Measurements from ENCODE around the gene CPNE9.

The CPNE9 gene

GRCh38 chr3:9695746-9696145 is 7.9 kb upstream of the CPNE9 start:
- TF ChIP-seq CTCF (IDR thresholded peaks at IDR 0.05; ENCODE audit: low read depth, low read length): no peak
- TF ChIP-seq EZH2phosphoT487 (IDR thresholded peaks at IDR 0.05; ENCODE audit: low read depth): no peak
- Histone ChIP-seq H4K20me1 (ENCODE audit: insufficient read depth, low read length) (no peaks in the 10 kb centered on the region), H3K4me2 (ENCODE audit: low read length) (no peak overlapping the region), H3K9me3 (ENCODE audit: insufficient read depth, low read length) (no peaks in the 10 kb centered on the region), H3K36me3 (replicated peaks; ENCODE audit: low read depth, low read length) (peaks cover 59% of the 10 kb centered on the region), H3K4me3 (ENCODE audit: low read length) (no peak overlapping the region), H2AFZ (ENCODE audit: low read depth, low read length) (no peak overlapping the region), H3K4me1 (ENCODE audit: low read length) (peaks cover 6% of the 10 kb centered on the region), H3K79me2 (ENCODE audit: low read length) (no peaks in the 10 kb centered on the region), H3K9ac (ENCODE audit: low read length) (no peak overlapping the region), H3K27me3 (ENCODE audit: low read depth, low read length) (no peaks in the 10 kb centered on the region), H3K27ac (ENCODE audit: low read length) (no peak overlapping the region)

DNA sequence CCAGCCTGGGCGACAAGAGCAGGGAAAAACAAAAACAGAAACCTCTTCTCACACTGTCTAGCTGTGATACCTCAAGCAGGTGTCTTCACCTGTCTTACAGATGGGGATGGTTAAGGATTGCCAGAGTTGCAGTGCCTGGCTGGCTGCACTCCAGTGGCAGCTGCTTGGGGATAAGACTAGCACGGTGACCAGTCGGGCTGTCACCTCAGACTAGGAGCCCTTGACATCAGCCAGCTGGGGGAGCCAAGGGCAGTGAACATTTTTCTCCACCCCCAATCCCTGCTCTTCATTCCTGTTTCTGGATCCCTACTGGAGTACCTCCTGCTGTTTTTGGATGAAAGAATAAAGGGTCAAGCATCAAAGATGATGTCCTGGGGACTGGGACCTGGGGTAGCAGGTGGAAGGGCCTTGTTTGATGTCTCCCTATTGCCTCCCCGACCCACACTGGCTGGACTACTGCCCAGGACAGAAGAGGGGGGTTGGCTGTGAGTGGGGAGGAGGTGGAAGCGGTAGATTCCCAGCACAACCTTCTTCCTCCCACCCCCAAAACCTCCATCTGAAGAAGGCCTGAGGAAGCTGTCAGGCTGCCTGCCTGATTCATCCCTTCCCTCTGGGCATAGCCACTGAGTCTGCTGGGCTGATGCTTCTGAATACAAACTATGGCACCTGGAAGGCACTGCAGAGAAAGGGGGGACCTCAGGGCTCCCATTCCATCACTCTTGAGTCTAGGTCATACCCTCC is 7.0 kb upstream of the CPNE9 start:
- H4K20me1 ChIP-seq (ENCODE audit: insufficient read depth, low read length): no peaks in the 10 kb centered on the region
- no peaks in the 10 kb centered on the region for H3K4me1 ChIP-seq (ENCODE audit: low read length)
- H3K27ac ChIP-seq (ENCODE audit: low read length): no peak overlapping the region
- H3K9me3 ChIP-seq (ENCODE audit: insufficient read depth, low read length): no peaks in the 10 kb centered on the region
- H2AFZ ChIP-seq (ENCODE audit: low read depth, low read length): no peak overlapping the region
- H3K9ac ChIP-seq (ENCODE audit: low read length): no peak overlapping the region
- no peak overlapping the region for H3K4me3 ChIP-seq (ENCODE audit: low read length)
- TF ChIP-seq CTCF (IDR thresholded peaks at IDR 0.05; ENCODE audit: low read depth, low read length): no peak
- H3K79me2 ChIP-seq (ENCODE audit: low read length): no peaks in the 10 kb centered on the region
- H3K27me3 ChIP-seq (ENCODE audit: low read depth, low read length): no peaks in the 10 kb centered on the region
- peaks cover 52% of the 10 kb centered on the region for H3K36me3 ChIP-seq (replicated peaks; ENCODE audit: low read depth, low read length)
- H3K4me2 ChIP-seq (ENCODE audit: low read length): no peak overlapping the region

- Histone ChIP-seq H3K27me3 (ENCODE audit: low read depth, low read length) (no peaks in the 10 kb centered on the region), H3K4me3 (ENCODE audit: low read length) (no peak overlapping the region), H3K27ac (ENCODE audit: low read length) (no peak overlapping the region), H2AFZ (ENCODE audit: low read depth, low read length) (no peak overlapping the region), H3K9ac (ENCODE audit: low read length) (no peak overlapping the region), H3K4me2 (ENCODE audit: low read length) (no peak overlapping the region), H3K4me1 (ENCODE audit: low read length) (no peaks in the 10 kb centered on the region), H3K79me2 (ENCODE audit: low read length) (no peaks in the 10 kb centered on the region), H3K36me3 (replicated peaks; ENCODE audit: low read depth, low read length) (peaks cover 51% of the 10 kb centered on the region), H4K20me1 (ENCODE audit: insufficient read depth, low read length) (no peaks in the 10 kb centered on the region), H3K9me3 (ENCODE audit: insufficient read depth, low read length) (no peaks in the 10 kb centered on the region)
- TF ChIP-seq EZH2phosphoT487 (IDR thresholded peaks at IDR 0.05; ENCODE audit: low read depth): no peak
Measured at GRCh38 chr3:9697892-9698291, 5.7 kb upstream of the CPNE9 start.

DNA sequence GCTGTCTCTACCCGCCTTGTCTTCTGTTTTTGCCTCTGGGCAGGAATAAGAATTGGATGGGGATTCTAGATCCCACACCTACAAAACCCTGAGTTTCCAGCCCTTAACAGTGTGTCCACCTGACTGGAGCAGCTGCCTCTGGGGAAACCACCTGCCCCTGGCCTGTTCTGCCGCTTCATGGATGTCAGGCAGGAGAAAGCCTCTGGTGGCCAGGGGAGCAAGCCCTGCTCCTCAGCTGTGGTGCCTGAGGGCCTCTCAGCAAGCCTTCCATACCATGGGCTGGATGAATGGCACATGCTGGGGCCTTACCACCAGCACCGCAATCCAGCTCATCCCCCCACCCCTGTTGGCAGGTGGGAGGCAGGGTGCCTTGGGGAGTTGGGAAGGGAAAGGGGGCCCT is 5.3 kb upstream of the CPNE9 start:
- Histone ChIP-seq H4K20me1 (ENCODE audit: insufficient read depth, low read length) (no peaks in the 10 kb centered on the region), H3K4me3 (ENCODE audit: low read length) (no peak overlapping the region), H3K4me2 (ENCODE audit: low read length) (no peak overlapping the region), H3K4me1 (ENCODE audit: low read length) (no peaks in the 10 kb centered on the region), H3K9ac (ENCODE audit: low read length) (no peak overlapping the region), H3K79me2 (ENCODE audit: low read length) (no peaks in the 10 kb centered on the region), H3K9me3 (ENCODE audit: insufficient read depth, low read length) (no peaks in the 10 kb centered on the region), H3K27ac (ENCODE audit: low read length) (no peak overlapping the region), H2AFZ (ENCODE audit: low read depth, low read length) (no peak overlapping the region), H3K27me3 (ENCODE audit: low read depth, low read length) (no peaks in the 10 kb centered on the region), H3K36me3 (replicated peaks; ENCODE audit: low read depth, low read length) (peaks cover 52% of the 10 kb centered on the region)
- TF ChIP-seq CTCF (IDR thresholded peaks at IDR 0.05; ENCODE audit: low read depth, low read length) (no peak), EZH2phosphoT487 (IDR thresholded peaks at IDR 0.05; ENCODE audit: low read depth) (no peak)

Measured in OCI-LY3 (cell line).